ENCODE data around the gene COL5A1.
"Not testable (repeated sequence)": the region's sequence is repeated elsewhere in the genome, so short reads cannot be mapped to it uniquely, and the experiment has no call there.

The COL5A1 gene

DNA sequence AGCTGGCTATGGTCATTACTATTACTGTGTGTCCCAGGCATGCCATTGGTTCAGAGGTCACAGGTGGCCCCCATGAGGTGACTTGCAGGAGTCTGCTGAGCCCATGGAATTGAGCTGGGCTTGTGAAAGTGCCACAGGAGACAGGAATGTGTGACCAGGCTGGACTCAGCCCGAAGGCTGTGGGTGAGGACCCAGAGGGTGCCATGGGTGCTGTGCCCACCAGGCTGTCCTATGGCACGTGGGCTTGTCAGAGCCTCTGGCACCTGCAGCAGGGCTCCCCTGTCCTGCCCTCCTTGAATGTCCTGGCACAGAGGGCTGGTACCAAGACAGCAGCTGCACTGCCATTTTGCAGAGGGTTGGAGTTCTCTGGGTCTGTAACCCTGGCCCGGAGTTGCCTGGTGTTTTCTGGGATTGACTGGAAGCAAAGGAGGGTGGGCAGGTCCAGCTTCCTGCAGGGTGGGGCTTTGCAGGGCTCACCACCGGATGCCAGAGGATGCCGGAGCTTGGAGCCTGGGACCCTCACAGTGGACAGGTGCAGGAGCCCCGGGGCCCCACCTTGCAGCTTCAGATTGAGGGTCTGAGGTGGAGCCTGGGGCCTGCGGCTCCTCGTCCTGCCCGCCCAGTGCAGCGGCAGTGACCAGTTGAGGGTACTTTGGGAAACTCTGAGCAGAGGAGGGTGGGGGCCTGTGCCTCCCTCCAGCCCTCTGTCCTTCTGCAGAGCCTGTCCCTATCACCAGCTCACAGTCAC, 14.2 kb downstream of the COL5A1 start:
- no peak for DNase-seq (ENCODE audit: low read depth, low spot score)

DNA sequence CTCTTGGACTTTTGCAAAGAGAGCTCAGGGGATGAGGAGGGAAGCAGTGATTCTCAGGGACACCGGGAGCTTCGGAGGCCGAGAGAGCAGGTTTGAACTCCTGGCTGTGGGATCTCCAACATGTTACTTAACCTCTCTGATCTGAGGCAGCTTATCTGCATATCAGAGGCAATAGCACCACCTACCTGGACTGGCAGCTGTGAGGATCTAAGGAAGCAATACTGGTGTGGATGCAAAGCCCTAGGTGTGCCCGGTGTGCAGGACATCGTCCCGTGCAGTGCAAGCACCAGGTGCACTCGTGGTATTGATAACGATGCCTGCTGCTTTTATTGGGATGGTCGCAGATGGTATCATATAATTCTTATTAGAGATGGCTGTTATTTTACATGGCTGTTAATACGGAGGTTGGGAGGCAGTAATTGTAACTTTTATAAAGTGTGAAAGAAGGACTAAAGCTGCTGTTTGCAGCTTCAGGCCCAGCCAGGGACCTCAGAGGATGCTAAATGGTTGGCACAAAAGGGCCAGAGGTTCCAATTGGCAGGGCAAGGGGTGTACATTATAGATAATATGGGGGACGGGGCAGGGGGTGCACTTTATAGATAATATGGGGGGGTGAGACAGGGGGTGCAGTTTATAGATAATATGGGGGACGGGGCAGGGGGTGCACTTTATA, 14.9 kb downstream of the COL5A1 start:
- no peak for DNase-seq (ENCODE audit: low read depth, low spot score)

DNA sequence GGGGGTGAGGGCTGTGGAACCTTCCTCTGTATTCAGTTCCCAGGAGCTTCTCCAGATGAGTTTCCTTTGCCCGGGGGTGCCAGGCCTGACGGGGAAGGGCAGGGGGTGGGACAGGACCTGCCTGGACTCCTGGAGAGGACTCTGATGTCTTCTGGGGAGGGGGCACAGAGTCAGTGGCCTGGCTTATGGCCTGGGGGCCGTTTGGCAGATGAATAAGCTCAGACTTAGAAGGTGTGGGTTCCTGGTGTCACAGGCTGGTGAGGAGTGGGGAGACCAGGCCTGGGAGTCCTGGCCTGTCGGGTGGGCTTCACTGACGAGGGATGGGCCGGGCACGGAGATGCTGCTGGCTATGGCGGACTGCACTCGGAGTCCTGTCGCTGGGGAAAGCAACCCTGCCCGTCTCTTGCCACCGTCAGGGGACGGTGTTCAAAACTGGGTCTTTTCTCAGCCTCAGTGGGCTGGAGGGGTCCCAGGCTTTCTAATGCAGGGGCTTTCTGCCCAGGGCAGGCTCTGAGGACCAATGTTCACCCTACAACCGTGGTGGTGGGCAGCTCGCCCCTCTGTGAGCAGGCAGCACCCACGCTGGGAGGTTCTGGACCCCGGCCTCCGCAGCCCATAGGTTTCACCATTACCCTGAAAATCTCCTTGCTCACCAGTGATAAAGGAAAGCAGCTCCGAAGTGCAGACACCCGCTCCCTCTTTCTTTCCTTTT, 16.2 kb downstream of the COL5A1 start:
- no peak for DNase-seq (ENCODE audit: low read depth, low spot score)

DNA sequence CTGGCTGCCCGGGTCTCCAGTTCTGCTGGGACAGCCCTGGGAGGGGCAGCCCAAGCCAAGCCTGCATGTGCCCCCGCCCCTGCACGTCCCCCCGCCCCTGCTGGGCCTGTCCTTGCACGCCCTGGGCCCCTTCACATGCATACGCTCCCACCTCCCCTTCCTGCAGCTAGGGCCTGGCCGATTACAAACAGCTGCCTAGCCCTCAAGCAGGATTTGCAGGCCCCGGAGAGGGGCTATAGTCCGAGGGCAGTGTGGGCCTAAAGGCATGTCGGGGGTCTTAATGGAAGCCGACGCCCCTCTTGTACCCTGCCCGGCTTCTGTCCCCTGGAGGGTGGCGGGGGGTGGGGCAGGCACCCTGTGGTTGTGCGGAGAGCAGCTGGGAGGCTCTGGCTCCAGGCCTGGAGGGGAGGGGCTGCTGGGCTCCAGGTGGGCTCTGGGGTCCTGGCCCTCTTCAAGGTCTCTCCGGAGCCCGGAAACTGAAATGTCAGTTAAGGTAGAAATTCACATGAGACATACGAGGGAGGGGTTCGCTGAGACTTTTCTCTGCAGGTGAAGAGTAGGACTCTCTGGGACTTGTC, 16.9 kb downstream of the COL5A1 start:
- no peak for DNase-seq (ENCODE audit: low read depth, low spot score)

DNA sequence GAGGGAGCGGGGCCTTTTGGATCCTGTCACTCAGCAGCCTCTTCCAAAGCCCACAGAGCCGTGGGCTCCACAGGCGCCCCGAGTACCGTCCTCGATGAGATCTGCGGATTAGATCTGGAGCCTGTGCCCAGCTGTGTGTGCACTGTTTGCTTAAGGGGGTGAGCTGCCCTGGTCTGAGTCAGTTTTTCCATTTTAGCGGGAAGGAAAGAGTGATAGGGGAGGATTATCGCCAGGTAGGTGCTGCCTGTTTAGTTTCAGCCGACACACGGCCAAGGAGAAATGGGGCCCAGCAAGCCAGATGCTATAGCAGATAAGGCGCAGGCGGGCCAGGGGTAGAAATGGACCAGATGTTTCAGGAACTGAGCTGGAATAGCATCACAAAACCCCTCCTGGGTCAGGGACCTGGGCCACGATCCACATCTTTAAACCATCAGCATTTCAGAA, 18.1 kb downstream of the COL5A1 start:
- no peak for DNase-seq (ENCODE audit: low read depth, low spot score)

DNA sequence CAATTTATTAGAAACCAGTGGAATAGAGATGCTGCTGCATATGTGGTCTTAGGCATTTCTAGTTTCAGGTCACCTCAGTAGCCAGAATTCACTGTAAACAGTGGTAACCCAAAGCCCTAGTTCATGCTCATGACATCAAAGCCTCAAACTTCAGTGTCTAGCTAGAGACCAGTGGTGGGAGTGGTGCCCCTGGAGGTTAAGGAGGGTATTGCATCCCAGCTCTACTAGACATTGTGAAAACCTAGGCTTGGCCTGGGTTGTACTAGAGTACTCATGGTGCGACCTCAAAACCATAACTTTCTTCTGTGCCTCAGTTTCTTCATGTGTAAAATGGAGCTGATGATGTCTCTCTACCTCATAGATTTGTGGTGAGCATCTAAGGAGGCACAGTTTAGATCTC, 18.8 kb downstream of the COL5A1 start:
- DNase-seq (ENCODE audit: low read depth, low spot score), result no peak

DNA sequence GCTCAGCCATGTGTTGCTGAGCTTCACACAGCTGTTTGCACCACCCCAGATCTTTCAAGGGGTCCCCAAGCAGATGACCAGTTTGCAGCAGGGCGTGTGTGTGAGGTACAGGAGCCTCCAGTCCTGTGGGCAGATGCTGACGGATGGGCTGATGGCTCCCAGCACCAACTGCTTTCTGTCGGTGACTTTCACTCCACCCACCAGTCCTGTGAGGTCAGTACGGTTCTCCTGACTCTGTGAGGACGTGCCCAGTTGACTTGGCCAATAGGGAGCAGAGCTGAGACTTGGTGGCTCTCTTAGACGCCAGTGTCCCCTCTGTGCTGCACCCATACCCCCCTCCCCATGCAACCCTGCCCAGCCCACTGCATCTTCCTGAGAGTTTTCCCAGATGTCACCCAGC, 19.7 kb downstream of the COL5A1 start:
- DNase-seq (ENCODE audit: low read depth, low spot score), result no peak

DNA sequence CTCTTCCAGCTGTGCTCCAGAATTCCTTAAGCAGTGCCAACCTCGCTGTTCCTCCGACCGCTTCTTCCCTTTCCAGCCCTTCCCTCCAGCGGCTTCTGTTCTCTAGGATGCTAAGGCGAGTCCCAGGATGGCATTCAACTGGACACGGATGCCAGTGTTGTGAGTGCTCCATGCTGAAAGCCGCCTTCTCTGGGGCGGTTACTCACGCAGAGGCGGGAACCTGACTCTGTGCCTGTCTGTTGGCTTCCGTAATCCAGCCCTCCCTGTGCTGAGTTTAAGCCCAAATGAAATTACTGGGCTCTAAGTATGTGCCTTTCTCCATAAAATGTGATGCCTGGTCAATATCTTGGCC, 20.2 kb downstream of the COL5A1 start:
- DNase-seq (ENCODE audit: low read depth, low spot score), result no peak

DNA sequence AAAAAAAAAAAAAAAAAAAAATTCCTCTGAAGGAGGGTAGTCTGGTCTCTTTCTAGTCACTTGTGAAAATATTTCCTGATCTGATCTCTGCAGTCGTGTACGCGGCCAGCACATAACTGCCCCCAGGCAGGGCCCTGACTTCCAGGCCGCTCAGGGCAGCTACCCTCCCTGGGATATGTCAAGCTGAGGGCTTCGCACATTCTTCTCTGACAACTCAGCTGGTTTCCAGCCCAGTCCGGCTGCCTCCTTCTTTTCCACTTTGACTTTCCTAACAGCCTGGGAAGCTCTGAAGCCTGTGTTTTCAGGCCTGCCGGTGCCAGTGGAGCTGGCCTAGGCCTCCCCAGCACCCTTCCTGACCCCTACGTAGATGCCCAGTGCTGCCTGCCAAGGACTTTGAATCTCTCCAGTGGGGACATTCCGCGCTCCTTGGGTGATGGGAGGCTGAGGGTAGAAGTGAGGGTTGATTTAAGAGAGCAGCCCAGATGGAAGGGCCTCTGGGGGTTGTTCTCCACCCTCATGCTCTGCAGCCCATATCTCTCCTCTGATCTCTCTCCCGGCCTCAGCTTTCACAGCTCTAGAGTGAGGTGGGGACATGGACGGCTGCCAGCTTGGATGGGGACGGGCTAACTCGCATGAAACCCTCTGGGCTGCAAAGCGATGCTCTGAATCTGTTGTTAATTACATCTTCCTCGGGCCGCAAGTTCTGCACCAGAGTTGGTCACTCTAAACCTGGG, 20.7 kb downstream of the COL5A1 start:
- DNase-seq (ENCODE audit: low read depth, low spot score), result peak; percentile 73

DNA sequence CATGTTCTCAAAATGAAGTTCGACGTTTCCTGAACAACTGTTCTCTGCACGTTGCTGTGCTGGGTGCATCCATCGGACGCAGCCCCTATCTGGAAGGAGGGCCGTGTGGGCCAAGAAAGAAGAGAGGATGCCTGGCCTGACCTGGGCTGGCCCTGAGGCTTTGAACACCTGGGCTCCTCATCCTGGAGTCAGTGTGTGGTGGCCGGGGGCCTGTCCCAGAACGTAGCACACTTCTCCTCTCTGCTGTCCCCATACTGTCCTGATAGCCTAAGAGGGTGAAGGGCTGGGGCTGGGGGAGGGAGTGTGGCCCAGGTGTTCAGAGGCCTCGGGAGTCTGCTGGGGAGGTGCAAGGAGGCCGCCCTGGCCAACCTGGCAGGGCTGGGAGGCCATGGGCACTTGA, 21.5 kb downstream of the COL5A1 start:
- no peak for DNase-seq (ENCODE audit: low read depth, low spot score)

DNA sequence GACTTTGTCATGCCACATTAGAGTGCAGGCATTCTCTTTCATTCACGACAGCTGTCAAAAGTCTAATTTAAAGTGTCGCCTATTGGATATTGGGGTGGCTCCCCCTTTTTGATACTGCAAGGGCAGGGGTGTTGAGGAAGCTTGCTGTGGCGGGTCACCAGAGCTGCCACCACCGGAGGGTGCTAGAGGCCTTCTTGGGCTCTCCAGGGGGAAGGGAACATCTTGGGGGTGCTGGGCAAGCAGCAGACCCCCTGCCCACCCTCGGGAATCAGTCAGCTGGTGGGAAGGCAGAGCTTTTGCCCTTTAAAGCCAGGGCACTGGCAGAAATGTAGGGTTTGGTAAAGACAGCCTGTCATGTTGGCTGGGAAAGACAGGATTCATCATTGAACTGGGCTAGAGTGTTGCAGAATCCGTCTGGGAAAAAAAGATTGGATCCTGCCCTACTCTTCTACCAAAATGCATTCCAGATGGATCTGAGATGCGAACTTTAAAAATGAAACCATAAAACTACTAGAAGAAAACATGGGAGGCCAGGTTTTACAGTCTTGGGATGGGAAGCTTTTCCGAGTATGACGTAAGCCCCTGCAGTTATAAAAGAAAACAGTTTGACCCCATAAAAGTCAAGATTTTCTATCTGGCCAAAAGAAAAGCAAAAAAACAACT, 22.3 kb downstream of the COL5A1 start:
- DNase-seq (ENCODE audit: low read depth, low spot score), result no peak

DNA sequence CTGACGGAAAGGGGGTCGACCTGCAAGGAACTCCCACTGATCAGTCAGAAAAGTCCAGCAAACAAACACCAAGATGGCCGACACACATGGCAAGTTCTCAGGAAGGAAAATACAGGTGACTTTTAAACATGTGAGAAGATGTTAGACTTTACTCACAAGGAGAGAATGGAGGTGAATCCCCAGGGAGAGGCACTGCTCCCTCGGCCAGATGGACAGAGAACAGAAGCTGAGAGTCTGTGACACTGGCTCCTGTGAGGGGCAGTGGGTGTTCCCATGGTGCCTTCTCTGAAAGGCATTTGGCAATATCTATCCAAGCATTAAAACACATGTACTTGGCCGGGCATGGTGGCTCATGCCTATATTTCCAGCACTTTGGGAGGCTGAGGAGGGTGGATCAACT, 22.8 kb downstream of the COL5A1 start:
- no peak for DNase-seq (ENCODE audit: low read depth, low spot score)

DNA sequence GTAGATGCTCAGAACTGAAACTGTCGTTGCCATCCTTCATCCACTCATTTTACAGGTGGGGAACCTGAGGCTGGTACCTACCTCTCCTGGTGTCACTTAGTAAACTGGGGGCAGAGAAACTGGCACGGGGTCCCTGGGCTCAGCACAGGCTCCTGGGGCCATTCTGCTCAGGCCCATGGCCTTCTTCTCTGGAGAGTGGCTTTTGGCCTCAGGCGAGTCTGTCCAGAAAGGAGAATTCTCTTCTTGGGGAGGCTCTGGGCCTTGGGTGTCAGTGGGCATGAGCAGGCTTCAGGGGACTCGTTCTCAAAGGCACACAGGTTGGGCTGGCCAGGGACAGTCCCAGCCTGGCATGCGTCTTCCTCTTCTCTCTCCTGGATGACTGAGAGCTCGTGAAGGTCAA, 24.6 kb downstream of the COL5A1 start:
- no peak for DNase-seq (ENCODE audit: low read depth, low spot score)

DNA sequence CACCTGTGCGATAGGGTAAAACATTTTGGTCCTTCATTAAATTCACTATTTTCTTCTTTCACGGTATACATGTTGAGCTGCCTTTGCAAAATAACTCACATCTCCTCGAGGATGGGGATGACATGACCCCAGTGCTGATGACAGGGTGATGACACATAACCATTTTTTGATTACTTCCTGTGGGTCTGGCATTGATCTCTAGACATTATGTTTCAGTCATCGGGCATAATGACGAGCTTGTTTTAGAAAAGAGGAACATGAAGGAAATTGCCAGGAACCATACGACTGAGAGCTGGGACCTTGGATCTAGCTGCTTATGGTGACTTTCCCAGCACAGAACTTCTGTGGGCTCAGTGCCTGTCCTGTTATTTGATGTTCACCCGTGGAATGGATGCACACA, 25.2 kb downstream of the COL5A1 start:
- no peak for DNase-seq (ENCODE audit: low read depth, low spot score)

DNA sequence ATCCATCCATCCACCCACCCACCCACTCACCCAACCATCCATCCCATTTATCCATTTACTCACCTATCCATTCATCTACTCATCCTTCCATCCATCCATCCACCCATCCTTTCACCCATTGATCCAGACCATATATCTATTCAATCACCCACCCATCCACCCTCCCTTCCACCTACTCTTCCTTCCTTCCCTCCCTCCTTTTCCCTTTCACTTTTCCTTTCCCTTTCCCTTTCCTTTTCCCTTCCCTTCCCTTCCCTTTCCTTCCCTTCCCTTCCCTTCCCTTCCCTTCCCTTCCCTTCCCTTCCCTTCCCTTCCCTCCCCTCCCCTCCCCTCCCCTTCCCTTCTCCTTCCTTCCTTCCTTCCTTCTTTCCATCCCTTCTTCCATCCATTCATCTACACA, 27.4 kb downstream of the COL5A1 start:
- not testable (repeated sequence) for DNase-seq (ENCODE audit: low read depth, low spot score)

DNA sequence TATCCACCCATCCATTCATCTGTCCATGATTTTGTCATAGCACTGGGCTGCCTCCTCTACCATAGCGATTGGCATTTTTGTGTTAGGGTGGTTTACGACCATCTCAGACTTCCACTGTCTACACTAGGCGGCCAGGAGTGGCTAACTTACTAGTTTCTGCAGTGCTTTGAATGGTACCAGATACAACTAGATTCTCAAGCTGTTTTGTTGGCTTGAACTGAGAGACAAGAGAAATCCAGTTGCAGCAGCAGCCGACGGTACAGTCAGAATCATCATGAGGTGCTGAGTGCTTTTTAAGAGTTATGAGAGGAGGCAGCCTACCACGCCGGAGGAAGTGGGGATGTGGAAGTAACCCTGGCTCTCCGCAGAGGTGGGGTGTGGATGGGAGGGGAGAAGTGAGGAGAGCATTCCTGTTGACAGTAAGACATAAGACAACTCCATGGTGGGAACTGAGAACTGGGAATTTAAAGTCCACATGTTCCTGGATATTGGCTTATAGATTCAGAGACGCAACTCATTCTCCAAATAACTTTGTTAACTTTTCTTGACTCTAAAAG, 27.9 kb downstream of the COL5A1 start:
- DNase-seq (ENCODE audit: low read depth, low spot score), result no peak

DNA sequence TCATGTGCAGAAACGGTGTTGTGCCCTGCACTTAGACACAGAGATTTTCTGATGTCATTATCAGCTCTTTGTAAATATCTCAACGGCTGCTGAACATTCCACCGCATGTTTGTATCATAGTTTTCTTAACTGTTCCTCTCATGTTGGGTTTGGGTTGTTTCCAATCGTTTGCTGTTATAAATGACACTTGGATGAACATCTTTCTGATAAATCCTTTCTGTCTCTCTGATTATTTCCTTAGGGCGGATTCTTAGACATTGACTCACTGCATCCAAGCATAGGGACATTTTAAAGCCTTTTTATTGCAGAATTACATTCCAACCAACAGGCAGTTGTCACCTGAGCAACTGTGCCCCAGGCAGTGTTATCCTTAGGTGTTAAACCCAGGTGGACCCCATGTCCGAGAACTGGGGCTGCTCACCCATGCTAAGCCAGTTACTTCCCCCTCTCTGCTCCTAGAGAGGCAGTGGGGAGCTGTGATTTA, 28.5 kb downstream of the COL5A1 start:
- DNase-seq (ENCODE audit: low read depth, low spot score), result peak; percentile 70

DNA sequence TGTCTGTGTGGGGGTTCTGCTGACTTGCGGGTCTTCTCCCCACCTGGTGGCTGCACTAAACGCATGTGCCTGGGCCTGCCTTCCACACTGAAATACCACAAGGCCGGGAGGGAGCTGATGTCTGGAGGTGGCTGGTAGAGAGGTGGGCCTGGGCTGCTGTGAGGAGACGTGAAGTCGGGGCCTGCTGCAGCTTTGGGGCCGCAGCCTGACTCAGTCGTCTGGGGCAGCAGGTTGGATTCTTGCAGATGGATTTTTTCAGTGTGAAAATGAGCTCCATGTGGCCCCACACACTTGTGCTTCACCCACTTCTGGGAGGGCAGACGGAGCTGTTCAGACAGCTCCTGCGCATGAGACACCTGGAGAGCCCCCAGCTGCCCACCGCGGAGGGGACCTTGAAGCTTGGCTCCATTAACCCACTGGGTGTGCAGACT, 29.3 kb downstream of the COL5A1 start:
- DNase-seq (ENCODE audit: low read depth, low spot score), result no peak

DNA sequence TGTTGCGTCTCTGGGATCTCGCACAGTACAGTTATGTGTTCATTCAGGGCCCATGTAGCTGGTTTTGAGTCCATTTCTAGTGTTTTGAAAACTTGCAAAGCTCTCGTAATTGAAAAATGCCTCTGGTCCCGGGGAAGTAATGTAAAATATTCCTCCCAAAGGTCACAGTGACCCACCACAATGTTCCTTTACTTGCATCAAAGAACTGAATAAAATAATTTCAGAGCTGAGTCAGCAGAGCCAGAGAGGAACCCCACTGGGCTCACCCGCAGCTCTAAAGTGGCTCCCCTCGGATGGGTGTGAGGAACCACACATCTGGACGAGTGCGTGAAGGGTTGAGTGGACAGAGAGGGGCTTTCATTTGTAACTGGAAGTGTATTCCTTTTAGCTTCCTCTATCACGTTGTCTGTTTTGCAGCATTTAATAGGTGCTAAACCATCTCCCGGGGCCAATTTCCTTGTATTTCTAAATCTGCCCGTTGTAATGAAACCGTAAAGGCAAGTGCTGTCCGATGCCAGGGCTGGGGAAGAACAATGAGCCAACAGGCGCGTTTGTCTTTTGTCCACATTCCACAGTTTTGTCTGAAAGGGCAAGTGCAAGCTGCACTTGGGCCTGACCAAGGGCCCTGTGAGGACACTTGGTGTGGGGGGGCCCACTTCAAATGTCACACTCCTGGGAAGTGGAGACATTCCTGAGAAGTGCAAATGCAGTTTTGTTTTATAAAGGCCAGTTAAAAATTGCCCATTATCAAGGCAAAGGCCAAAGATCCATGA, 29.9 kb downstream of the COL5A1 start:
- DNase-seq (ENCODE audit: low read depth, low spot score), result peak; percentile 69

DNA sequence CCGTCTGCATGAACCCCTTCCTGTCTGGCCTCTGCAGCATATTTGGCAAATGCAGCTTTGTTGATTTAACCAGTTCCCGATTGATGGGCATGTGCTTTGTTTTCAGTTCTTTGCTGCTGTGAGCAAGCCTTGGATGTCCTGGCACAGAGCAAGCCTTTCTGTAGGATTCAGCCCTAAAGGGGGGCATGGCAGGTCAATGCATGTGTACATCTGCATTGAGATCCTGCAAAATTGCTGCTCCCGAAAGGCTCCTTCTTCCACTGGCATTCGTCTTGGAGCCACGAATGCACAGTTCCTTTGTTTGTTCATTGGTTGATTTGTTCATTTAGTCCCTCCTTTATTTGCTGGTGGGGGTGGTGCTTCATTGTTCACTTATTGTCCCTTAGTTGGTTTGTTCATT, 34.8 kb downstream of the COL5A1 start:
- no peak for DNase-seq (ENCODE audit: low read depth, low spot score)

All from smooth muscle cell of the brain vasculature (primary cell).